ENCODE results near the gene CROCC.
A peak's percentile ranks its signal among the peaks of the same experiment; 100 is the strongest.

Gene CROCC

GRCh38 chr1:17011439-17012307 is 89.9 kb downstream of the CROCC start, which contains the start of gene ATP13A2:
Gene ATP13A2 (minus strand): TSS chr1:17011928. CDS start chr1:17011738, 190 bp downstream.
- peak; percentile 77 for DNase-seq (ENCODE audit: low read depth)

- no peak for DNase-seq (ENCODE audit: low read depth)
Observed at GRCh38 chr1:17012775-17013490, 91.2 kb downstream of the CROCC start.

- DNase-seq (ENCODE audit: low read depth), result no peak
Observed at GRCh38 chr1:17013491-17014320, 92.0 kb downstream of the CROCC start.

GRCh38 chr1:17014671-17015567 is 93.2 kb downstream of the CROCC start:
- no peak for DNase-seq (ENCODE audit: low read depth)

GRCh38 chr1:17016317-17016661 is 94.6 kb downstream of the CROCC start:
- DNase-seq (ENCODE audit: low read depth), result no peak

- no peak for DNase-seq (ENCODE audit: low read depth)
Observed at GRCh38 chr1:17017435-17017834, 95.7 kb downstream of the CROCC start.

- no peak for DNase-seq (ENCODE audit: low read depth)
Observed at GRCh38 chr1:17018849-17019248, 97.1 kb downstream of the CROCC start.

- no peak for DNase-seq (ENCODE audit: low read depth)
Observed at GRCh38 chr1:17020502-17020901, 98.8 kb downstream of the CROCC start.

GRCh38 chr1:17021896-17022295 is 100.2 kb downstream of the CROCC start:
- DNase-seq (ENCODE audit: low read depth), result no peak

Measured in stimulated activated CD4-positive, alpha-beta T cell treated with anti-CD3 and anti-CD28 coated beads, Interleukin-2, amount 100 ng/mL, for 4 hours (primary cell).